GM18517 (cell line): ENCODE measurements around the gene CASP1.
"Not testable (repeated sequence)": the region's sequence is repeated elsewhere in the genome, so short reads cannot be mapped to it uniquely, and the experiment has no call there.

Experiments
- ATAC-seq: cut with Tn5 transposase; IDR thresholded peaks from one replicate; pipeline ENCODE4 v1.9.1; 2021; ENCODE audit warnings: mild to moderate bottlenecking, moderate library complexity; ENCODE audit not compliant: unreplicated experiment

Gene CASP1

GRCh38 chr11:105034813-105035620 lies at the start of gene CASP1:
Gene CASP1, minus strand, starts transcription at chr11:105035144. Its CDS starts 31 bp downstream, at chr11:105035113.
- ATAC-seq: peak; percentile 95

DNA sequence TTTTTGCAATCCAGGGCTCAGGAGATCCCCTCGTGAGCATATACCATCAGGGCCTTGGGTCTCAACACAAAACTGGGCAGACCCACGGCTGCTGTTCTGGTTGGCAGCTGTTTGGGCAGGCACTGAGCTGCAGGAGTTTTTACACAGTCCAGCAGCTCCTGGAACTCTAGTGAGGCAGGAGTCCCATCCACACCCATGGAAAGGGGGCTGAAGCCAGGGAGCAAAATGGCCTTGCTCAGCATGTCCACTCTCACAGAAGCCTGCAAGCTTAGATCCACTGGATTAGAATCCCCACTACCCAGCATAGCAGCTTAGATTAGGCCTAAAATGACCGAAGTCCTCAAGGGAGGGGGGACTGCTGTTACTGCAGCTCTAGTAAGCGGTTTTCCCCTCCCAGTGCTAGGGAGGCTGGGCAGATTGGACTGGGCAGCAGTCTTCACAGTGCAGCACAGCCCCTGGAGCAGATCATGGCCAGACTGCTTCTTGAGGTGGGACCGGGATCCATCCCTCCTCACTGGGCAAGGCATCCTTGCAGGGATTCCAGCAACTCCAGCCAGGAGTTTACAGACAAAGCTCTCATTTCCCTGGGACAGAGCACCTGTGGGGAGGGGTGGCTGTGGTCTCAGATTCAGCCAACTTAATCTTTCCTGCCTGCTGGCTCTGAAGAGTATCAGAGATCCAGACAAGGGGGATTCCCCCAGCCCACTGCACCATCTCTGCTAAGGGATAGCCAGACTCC lies 46.6 kb upstream of the CASP1 start:
- no peak for ATAC-seq

- not testable (repeated sequence) for ATAC-seq
Measured at GRCh38 chr11:105080171-105080906, 45.4 kb upstream of the CASP1 start.

DNA sequence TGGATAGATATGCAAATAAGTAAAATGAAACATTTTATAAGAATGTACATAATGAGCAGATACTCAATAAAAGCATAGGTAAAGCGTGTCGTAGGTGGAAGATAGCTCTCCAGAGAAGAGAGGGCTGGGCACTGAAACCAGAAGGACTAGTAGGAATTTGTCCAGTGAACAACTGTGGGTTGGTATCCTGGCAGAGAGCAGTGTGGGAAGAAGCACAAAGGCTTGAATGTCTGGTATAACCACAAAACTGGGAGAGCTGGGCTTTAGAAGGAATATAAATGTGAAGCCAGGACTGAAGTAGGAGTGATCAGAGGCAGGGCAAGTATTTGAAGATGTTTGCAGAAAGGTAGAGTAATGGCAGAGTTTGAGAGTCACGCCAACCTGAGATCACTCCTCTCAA lies 43.3 kb upstream of the CASP1 start:
- no peak for ATAC-seq

DNA sequence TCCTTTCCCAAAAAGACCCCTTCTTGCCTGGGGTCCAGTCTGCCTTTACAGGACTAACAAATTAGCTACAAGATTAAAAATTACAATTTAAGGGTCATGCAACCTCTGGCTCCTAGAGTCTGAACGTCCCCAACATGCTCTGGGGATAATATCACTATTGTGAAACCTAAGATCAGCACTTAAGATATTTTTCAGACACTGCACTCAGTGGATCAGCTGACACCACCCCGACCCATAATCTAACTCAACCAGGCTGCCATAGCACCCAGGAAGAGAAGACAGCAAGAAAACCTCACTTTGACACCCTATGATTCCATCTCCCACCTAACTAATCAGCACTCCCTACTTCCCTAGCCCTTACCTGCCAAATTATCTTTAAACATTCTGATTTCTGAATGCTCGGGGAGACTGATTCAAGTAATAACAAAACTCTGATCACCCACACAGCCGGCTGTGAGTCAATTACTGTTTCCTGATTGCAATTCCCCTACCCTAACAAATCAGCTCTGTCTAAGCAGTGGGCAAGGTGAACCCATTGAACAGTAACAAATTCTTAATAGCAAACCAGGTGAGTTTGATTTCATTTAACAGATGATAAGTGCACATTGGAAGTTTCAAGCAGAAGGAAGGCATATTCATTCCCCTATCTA lies 42.3 kb upstream of the CASP1 start:
- not testable (repeated sequence) for ATAC-seq

DNA sequence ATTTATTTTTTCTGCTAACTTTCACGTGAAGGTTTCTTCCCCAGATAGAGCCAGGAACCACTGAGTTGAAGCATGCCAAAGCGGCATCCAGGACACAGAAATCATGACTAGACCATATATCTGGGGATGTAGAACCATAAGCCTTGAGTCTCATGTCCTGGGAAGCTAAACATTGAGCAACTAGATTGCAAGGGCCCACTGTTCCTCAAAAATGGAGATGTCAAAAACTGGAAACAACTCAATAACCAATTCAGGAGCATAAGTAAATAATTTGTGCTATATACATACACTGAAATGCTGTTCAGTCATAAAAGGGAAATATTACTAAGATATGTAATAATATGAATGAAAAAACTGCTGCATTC lies 39.2 kb upstream of the CASP1 start:
- ATAC-seq: no peak

DNA sequence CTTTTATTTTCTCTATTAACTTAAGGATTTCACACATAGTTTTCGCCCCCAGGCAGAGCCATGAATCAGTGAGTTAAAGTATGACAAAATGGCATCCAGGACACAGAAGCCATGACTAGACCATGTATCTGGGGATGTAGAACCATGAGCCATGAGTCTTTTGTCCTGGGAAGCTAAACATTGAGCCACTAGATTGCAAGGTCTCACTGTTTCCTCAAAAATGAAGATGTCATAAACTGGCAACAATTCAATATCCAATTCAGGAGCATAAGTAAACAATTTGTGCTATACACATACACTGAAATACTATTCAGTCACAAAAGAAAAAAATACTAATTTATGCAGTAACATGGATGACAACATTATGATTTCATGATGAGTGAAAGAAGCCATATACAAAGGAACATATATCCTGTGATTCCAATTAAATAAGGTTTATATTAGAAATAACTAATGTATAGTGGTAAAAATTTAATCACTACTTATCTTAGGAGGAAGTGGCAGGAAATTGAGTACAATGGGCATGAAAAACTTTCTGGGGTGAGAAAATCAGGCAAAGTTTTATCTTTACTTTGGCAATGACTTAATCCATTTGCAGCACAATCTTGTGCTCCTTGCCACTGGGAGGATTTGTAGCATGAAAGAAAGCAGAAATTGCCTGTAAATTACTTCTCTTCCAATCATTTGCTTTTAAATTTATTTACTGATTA lies 38.7 kb upstream of the CASP1 start:
- no peak for ATAC-seq

- ATAC-seq: not testable (repeated sequence)
Measured at GRCh38 chr11:105072080-105072479, 37.1 kb upstream of the CASP1 start.

DNA sequence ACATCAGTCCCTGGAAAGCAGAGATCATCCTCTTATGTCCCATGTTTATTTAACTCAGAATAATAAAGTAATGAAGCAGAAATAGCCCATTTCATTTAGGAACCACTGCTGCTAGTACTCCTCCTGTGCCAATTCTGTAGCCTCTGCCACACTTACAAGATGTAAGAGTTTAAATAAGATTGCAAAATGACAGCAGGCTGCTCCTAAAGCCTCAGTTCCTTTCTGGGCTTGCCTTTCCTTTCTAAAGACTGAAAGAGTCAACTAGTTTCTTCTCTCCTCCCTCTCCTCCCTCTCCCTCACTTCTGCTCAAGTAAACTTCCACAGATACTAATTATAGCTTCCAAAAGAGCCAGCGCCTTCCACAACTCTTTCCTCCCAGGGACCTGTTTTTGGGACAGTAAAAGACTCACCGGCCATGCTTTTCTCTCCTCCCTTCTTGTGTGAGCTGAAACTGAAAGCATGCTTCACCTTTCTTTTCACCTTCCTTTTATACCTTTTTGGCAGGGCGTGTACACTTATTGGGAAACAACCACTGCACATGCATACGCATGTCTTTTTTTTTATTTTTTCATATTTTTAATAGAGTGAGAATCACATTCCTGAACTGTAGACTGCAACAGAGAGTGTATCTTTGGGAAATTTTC lies 36.3 kb upstream of the CASP1 start:
- no peak for ATAC-seq

DNA sequence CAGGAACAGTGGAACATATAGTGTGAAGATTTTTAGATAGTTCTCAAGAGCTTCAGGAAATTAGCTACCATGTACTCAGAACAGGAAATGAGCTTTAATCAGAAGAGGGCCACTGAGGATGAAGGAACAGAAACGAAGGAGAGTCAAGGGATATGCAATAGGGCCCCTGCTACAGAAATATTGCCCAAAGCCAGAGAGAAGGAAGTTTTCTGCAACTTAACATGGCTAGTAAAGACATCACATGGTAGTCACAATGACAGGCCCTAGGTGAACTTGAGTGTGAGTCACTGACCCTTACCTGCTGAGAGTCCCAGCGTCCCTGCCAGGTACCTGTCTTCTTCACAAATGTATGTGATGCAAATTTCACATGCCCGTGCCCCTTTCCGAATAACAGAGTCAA lies 35.4 kb upstream of the CASP1 start:
- ATAC-seq: no peak

DNA sequence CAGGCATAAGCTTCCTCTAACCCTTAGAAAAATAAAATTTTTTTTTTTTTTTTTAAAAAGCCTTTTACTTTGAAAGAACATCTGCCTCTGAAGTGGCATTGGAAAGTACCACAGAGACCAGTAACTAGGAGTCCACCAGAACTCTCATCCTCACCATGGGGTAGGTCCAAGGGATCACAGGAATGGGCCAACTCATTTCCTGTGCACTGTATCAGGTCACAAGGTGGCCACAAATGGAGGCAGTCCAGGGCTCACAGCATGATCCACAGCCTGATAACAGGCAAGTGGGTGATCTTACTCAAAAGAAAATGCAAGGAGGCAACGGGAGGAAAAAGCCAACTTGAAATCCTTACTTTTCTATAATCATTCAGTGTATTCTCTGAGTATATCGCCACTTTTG lies 34.8 kb upstream of the CASP1 start:
- ATAC-seq: not testable (repeated sequence)

DNA sequence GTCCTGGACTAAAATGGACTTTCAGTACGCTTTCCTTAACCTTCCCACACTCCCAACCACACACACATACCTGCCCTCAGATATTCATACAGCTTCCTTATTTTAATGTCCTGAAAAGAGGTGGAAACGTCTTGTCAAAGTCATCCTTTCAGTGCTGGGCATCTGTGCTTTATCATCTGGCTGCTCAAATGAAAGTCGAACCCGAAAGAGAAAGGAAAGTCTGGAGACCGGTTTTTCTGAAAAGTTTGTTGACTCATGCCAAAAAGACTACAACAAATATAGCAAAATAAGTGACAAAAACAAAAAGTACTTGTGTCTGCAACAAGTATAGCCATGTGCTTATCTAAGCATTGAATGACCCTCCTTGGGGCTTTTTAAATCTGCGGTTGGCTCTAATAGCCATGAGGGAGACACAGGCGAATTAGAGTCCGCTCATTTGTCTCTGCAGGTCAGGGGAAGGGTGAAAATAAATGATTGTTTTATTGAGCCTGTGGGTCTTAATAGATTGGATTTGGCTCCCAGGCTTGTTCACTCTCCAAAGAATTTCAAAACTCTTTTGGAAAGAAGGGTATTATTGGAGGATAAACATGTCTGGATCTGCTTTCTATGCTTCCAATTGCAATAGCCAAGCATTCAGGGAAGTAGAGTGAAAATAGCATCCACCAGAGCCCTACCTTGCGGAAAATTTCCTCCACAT lies 28.4 kb upstream of the CASP1 start:
- not testable (repeated sequence) for ATAC-seq

- no peak for ATAC-seq
Measured at GRCh38 chr11:105057432-105057831, 22.5 kb upstream of the CASP1 start.

DNA sequence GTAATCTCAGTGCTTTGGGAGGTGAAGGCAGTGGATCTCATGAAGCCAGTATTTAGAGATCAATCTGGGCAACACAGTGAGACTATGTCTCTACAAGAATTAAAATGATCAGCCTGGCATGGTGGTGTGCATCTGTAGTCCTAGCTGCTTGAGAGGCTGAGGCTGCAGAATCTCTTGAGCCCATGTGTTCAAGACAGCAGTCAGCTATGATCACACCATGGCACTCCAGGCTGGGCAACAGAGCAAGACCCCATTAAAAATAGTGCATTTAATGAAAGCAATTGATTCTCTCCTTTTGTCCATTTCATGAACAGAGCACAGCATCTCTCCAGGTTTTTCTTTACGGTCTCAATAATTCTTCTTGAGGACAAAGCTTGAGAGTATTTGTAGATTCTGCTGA lies 21.5 kb upstream of the CASP1 start:
- no peak for ATAC-seq

GRCh38 chr11:105054723-105055493 lies 20.0 kb upstream of the CASP1 start:
- no peak for ATAC-seq

- no peak for ATAC-seq
Measured at GRCh38 chr11:105052487-105052886, 17.5 kb upstream of the CASP1 start.

DNA sequence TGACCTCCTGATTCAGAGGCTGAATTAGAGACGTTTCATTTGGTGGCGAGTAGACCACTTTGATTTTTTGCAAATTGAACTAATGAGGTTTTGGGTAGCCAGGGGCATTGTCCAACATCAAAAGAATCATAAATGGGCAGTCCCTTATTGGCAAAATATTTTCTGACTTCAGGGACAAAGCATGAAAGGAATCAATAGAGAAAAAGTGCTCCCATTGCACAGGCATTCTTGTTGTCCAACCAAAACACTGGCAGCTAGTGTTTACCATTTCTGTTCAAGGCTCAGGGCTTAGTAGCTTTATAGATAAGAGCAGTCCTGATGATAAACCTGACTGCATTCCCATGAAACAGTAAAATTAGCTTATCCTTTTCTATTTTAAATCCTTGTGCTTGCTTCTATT lies 16.6 kb upstream of the CASP1 start:
- ATAC-seq: no peak

GRCh38 chr11:105049481-105049880 lies 14.5 kb upstream of the CASP1 start:
- no peak for ATAC-seq
